ENCODE results near the gene RHNO1. TPM values are rescaled to one million over a fixed set of nuclear protein-coding genes. Genes with fewer than 3 reads are reported as not detected.

Gene RHNO1
- total and polyA plus RNA-seq, 4 experiments from 2014 or later: 31.2 to 107 (median 47.1) TPM

DNA sequence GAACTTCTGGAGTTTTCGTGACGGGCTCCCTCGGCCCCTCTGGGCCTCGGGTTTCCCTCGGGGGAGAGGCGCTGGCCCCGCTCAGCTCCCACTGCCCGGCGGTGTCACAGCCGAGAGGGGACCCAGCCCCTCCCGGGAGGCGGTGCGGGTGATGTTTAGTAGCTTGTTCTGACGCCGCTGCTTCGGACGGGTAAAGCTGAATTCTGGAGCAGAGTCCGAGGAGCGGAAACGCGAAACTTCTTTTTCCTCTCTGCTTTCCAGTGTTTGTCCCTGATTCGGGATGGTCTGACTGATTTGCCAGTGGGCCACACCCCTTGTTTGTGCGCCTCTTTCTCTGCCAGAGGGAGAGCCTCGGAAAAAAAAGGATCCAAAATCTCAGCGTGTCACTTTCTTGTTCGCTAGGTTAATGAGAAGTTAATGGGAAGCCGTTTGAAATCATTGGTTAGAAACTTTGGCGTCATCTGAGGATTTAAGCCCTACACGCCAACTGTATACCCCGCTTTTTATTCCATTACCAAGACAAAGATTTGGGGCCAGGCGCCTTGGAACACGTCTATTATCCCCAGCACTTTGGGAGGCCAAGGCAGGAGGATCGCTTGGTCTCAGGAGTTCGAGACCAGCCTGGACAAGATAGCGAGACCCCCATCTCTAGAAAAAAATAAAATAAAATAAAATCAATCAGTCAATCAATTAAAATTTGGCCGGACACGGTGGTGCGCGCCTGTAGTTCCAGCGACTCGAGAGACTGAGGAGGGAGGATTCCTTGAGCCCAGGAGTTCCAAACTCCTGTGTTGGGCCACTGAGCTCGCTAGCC lies 14.4 kb downstream of the RHNO1 start:
- H3K36me3 Mint-ChIP-seq: peaks cover 0 to 15% of the 10 kb centered on the region in 2 donors
- Histone ChIP-seq H3K9me3 (ENCODE audit: control insufficient read depth in 1 of 2, low read length in 2 of 2) (no peaks in the 10 kb centered on the region), H3K36me3 (ENCODE audit: insufficient read depth, low read length) (no peaks in the 10 kb centered on the region), H3K4me1 (ENCODE audit: insufficient read depth, low read length) (peaks cover 17% of the 10 kb centered on the region), H3K4me3 (ENCODE audit: low read length in 2 of 2) (peak overlapping the region; percentile 21 to 92), H3K27ac (ENCODE audit: low read depth, low read length) (peak overlapping the region; percentile 83), H3K27me3 (ENCODE audit: insufficient read depth, low read length) (no peaks in the 10 kb centered on the region)
- H3K4me3 Mint-ChIP-seq: peak overlapping the region; percentile 90 to 99 (median 96)
- peak overlapping the region; percentile 67 to 98 (median 91) for H3K27ac Mint-ChIP-seq
- H3K27me3 Mint-ChIP-seq: peaks cover 0 to 2% of the 10 kb centered on the region in 2 donors
- DNase-seq: no peak
- H3K4me1 Mint-ChIP-seq: peaks cover 17 to 37% (median 25%) of the 10 kb centered on the region in 4 donors
- ChIA-PET POLR2A (ENCODE audit: partially characterized antibody) (interaction anchor here (0.8 to 2.6 kb wide), 4 partner anchors 9 to 14 kb away, joined by 3 to 52 read pairs (median 4); partner anchors contain the start of genes FOXM1 and RHNO1), CTCF (ENCODE audit: partially characterized antibody) (no interaction called here)
- H3K9me3 Mint-ChIP-seq: peaks cover 0 to 4% (median 0%) of the 10 kb centered on the region in 8 donors
- intact Hi-C loops (cut with micrococcal nuclease): loop anchor here (5.0 kb wide), 1 partner anchor 199 kb away; no protein-coding TSS in a partner anchor

DNA sequence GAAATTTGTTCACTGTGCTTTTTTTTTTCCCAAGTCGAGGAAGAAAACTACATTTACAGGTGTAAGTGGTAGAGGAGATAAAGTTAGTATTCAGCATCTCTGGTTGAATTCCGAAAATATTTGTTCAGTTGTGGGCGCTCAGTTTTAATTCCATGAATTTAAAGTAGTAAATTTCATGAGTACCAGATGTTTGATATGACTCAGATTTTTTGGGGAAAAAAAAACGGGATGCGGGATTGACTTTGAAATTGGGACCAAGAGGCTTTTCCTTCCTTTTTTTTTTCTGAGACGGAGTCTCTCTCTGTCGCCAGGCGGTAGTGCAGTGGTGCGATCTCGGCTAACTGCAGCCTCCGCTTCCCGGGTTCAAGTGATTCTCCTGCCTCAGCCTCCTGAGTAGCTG lies 15.2 kb downstream of the RHNO1 start:
- peaks cover 17 to 37% (median 25%) of the 10 kb centered on the region in 4 donors for H3K4me1 Mint-ChIP-seq
- no peak overlapping the region for H3K27ac ChIP-seq (ENCODE audit: low read depth, low read length)
- no peak overlapping the region for H3K4me3 ChIP-seq (ENCODE audit: low read length in 2 of 2)
- peak overlapping the region in 2 of 7 donors; percentile 16 to 35 for H3K27ac Mint-ChIP-seq
- H3K9me3 ChIP-seq (ENCODE audit: control insufficient read depth in 1 of 2, low read length in 2 of 2): no peaks in the 10 kb centered on the region
- no peak for DNase-seq
- no peaks in the 10 kb centered on the region for H3K36me3 ChIP-seq (ENCODE audit: insufficient read depth, low read length)
- ChIA-PET CTCF (ENCODE audit: partially characterized antibody) (no interaction called here), POLR2A (ENCODE audit: partially characterized antibody) (interaction anchor here (0.8 kb wide), 1 partner anchor 15 kb away, joined by 3 read pairs; the partner anchor contains the start of genes FOXM1 and RHNO1)
- H3K4me3 Mint-ChIP-seq: peak overlapping the region in 7 of 8 donors; percentile 30 to 99 (median 96)
- peaks cover 0 to 15% of the 10 kb centered on the region in 2 donors for H3K36me3 Mint-ChIP-seq
- H3K9me3 Mint-ChIP-seq: peaks cover 0 to 4% (median 0%) of the 10 kb centered on the region in 8 donors
- peaks cover 0 to 2% of the 10 kb centered on the region in 2 donors for H3K27me3 Mint-ChIP-seq
- H3K4me1 ChIP-seq (ENCODE audit: insufficient read depth, low read length): peaks cover 17% of the 10 kb centered on the region
- intact Hi-C loops (cut with micrococcal nuclease): loop anchor here (5.0 kb wide), 1 partner anchor 200 kb away; no protein-coding TSS in a partner anchor
- H3K27me3 ChIP-seq (ENCODE audit: insufficient read depth, low read length): no peaks in the 10 kb centered on the region

DNA sequence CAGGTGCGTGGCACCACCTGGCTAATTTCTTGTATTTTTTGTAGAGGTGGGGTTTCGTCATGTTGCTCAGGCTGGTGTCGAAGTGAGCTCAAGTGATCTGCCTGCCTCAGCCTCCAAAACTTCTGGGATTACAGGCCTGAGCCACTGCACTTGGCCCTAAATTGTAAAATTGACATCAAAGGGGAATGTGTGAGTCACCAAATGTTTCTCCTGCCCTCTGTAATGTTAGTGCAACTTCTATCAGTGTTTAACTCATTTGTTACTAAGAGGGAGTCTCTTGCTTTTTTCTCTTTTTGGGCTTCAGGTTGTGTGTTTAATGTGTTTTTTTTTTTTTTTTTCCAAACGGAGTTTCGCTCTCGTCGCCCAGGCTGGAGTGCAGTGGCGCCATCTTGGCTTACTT lies 16.0 kb downstream of the RHNO1 start:
- intact Hi-C loops (cut with micrococcal nuclease): loop anchor here (5.0 kb wide), 1 partner anchor 201 kb away; no protein-coding TSS in a partner anchor
- peaks cover 0 to 12% of the 10 kb centered on the region in 2 donors for H3K36me3 Mint-ChIP-seq
- H3K27me3 Mint-ChIP-seq: peaks cover 0 to 2% of the 10 kb centered on the region in 2 donors
- peaks cover 17% of the 10 kb centered on the region for H3K4me1 ChIP-seq (ENCODE audit: insufficient read depth, low read length)
- POLR2A ChIA-PET (ENCODE audit: partially characterized antibody): no interaction called here
- peaks cover 0 to 4% (median 0%) of the 10 kb centered on the region in 8 donors for H3K9me3 Mint-ChIP-seq
- H3K27ac Mint-ChIP-seq: peak overlapping the region in 1 of 7 donors; percentile 52
- H3K27ac ChIP-seq (ENCODE audit: low read depth, low read length): no peak overlapping the region
- no peaks in the 10 kb centered on the region for H3K9me3 ChIP-seq (ENCODE audit: control insufficient read depth in 1 of 2, low read length in 2 of 2)
- no peaks in the 10 kb centered on the region for H3K27me3 ChIP-seq (ENCODE audit: insufficient read depth, low read length)
- no peak for DNase-seq
- peak overlapping the region in 6 of 8 donors; percentile 24 to 71 (median 56) for H3K4me3 Mint-ChIP-seq
- CTCF ChIA-PET (ENCODE audit: partially characterized antibody): interaction anchor here (0.6 kb wide), 1 partner anchor 21 kb away, joined by 4 read pairs; no protein-coding TSS in a partner anchor
- H3K4me3 ChIP-seq (ENCODE audit: low read length in 2 of 2): no peak overlapping the region
- H3K36me3 ChIP-seq (ENCODE audit: insufficient read depth, low read length): no peaks in the 10 kb centered on the region
- peaks cover 17 to 37% (median 25%) of the 10 kb centered on the region in 4 donors for H3K4me1 Mint-ChIP-seq

DNA sequence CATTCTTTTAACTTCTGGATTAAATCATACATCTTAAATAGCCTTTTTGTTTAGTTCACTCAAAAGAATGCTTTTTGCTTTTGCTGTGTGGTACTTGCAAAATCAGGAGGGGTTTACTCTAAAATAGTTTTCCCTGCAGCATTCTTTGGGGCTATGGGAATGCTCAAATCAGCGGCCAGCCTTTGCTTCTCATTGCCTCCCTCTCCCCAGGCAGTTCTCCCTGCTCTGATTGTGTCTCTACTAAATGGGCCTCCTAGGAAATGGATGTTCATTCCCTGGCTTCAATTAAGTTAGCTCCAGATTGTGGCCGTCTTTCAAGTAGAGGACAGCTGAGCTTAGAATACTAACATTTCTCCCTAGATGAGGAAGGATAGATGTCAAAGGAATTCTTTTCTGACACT lies 18.0 kb downstream of the RHNO1 start:
- Mint-ChIP-seq H3K27me3 (peaks cover 0 to 2% of the 10 kb centered on the region in 2 donors), H3K4me1 (peaks cover 12 to 25% (median 14%) of the 10 kb centered on the region in 4 donors), H3K4me3 (no peak overlapping the region), H3K9me3 (peaks cover 0 to 4% (median 0%) of the 10 kb centered on the region in 8 donors), H3K27ac (peak overlapping the region in 1 of 7 donors; percentile 32), H3K36me3 (peaks cover 0 to 5% of the 10 kb centered on the region in 2 donors)
- Histone ChIP-seq H3K27me3 (ENCODE audit: insufficient read depth, low read length) (no peaks in the 10 kb centered on the region), H3K4me3 (ENCODE audit: low read length in 2 of 2) (no peak overlapping the region), H3K36me3 (ENCODE audit: insufficient read depth, low read length) (no peaks in the 10 kb centered on the region), H3K4me1 (ENCODE audit: insufficient read depth, low read length) (peaks cover 10% of the 10 kb centered on the region), H3K9me3 (ENCODE audit: control insufficient read depth in 1 of 2, low read length in 2 of 2) (no peaks in the 10 kb centered on the region), H3K27ac (ENCODE audit: low read depth, low read length) (no peak overlapping the region)
- ChIA-PET POLR2A (ENCODE audit: partially characterized antibody) (no interaction called here), CTCF (ENCODE audit: partially characterized antibody) (interaction anchor here (3.0 kb wide), 1 partner anchor 10 kb away, joined by 14 read pairs; no protein-coding TSS in a partner anchor)
- no peak for DNase-seq
- intact Hi-C loops (cut with micrococcal nuclease): no loop called here

DNA sequence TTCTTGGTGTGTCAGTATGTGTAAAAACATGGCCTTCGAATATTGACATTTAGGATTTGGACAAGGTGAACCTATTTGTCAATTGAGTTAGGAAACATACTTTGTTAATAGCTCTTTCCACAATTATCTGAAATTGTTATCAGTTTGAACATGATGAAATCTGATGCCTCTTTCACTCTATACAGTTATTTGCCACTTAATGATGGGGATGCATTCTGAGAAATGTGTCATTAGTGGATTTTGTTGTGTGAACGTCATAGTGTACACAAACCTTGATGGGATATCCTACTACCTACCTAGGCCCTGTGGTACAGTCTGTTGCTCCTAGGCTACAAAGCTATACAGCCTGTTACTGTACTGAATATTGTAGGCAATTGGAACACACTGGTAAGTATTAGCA lies 18.5 kb downstream of the RHNO1 start:
- peaks cover 0 to 2% of the 10 kb centered on the region in 2 donors for H3K27me3 Mint-ChIP-seq
- H3K27ac Mint-ChIP-seq: peak overlapping the region in 1 of 7 donors; percentile 32
- intact Hi-C loops (cut with micrococcal nuclease): no loop called here
- no peaks in the 10 kb centered on the region for H3K36me3 ChIP-seq (ENCODE audit: insufficient read depth, low read length)
- no peaks in the 10 kb centered on the region for H3K9me3 ChIP-seq (ENCODE audit: control insufficient read depth in 1 of 2, low read length in 2 of 2)
- no peaks in the 10 kb centered on the region for H3K27me3 ChIP-seq (ENCODE audit: insufficient read depth, low read length)
- CTCF ChIA-PET (ENCODE audit: partially characterized antibody): interaction anchor here (3.0 kb wide), 1 partner anchor 10 kb away, joined by 14 read pairs; no protein-coding TSS in a partner anchor
- peaks cover 0 to 3% of the 10 kb centered on the region in 2 donors for H3K36me3 Mint-ChIP-seq
- no peak overlapping the region for H3K4me3 ChIP-seq (ENCODE audit: low read length in 2 of 2)
- H3K4me1 Mint-ChIP-seq: peaks cover 10 to 20% (median 13%) of the 10 kb centered on the region in 4 donors
- POLR2A ChIA-PET (ENCODE audit: partially characterized antibody): no interaction called here
- DNase-seq: no peak
- no peak overlapping the region for H3K4me3 Mint-ChIP-seq
- H3K9me3 Mint-ChIP-seq: peaks cover 0 to 3% (median 0%) of the 10 kb centered on the region in 8 donors
- H3K27ac ChIP-seq (ENCODE audit: low read depth, low read length): no peak overlapping the region
- peaks cover 7% of the 10 kb centered on the region for H3K4me1 ChIP-seq (ENCODE audit: insufficient read depth, low read length)

DNA sequence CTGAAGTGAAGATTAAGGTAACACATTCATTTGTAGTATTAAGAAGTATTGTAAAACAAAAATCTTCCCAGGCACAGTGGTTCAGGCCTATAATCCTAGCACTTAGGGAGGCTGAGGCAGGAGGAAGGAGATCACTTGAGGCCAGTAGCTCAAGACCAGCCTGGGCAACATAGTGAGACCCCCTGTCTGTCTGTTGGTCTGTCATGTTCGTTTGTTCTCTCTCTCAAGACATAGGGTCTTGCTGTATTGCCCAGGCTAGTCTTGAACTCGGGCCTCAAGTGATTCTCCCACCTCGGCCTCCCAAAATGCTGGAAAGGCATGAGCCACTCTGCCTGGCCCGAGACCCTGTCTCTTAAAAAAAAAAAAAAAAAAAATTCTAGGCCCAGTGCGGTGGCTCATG lies 20.4 kb downstream of the RHNO1 start:
- H3K27ac Mint-ChIP-seq: no peak overlapping the region
- intact Hi-C loops (cut with micrococcal nuclease): no loop called here
- H3K9me3 ChIP-seq (ENCODE audit: control insufficient read depth in 1 of 2, low read length in 2 of 2): no peaks in the 10 kb centered on the region
- POLR2A ChIA-PET (ENCODE audit: partially characterized antibody): no interaction called here
- peaks cover 0 to 8% (median 4%) of the 10 kb centered on the region in 4 donors for H3K4me1 Mint-ChIP-seq
- CTCF ChIA-PET (ENCODE audit: partially characterized antibody): no interaction called here
- H3K36me3 ChIP-seq (ENCODE audit: insufficient read depth, low read length): no peaks in the 10 kb centered on the region
- H3K27me3 Mint-ChIP-seq: no peaks in the 10 kb centered on the region
- H3K36me3 Mint-ChIP-seq: no peaks in the 10 kb centered on the region
- H3K9me3 Mint-ChIP-seq: no peaks in the 10 kb centered on the region
- no peak for DNase-seq
- H3K27ac ChIP-seq (ENCODE audit: low read depth, low read length): no peak overlapping the region
- H3K4me1 ChIP-seq (ENCODE audit: insufficient read depth, low read length): no peaks in the 10 kb centered on the region
- H3K27me3 ChIP-seq (ENCODE audit: insufficient read depth, low read length): no peaks in the 10 kb centered on the region
- no peak overlapping the region for H3K4me3 ChIP-seq (ENCODE audit: low read length in 2 of 2)
- no peak overlapping the region for H3K4me3 Mint-ChIP-seq

DNA sequence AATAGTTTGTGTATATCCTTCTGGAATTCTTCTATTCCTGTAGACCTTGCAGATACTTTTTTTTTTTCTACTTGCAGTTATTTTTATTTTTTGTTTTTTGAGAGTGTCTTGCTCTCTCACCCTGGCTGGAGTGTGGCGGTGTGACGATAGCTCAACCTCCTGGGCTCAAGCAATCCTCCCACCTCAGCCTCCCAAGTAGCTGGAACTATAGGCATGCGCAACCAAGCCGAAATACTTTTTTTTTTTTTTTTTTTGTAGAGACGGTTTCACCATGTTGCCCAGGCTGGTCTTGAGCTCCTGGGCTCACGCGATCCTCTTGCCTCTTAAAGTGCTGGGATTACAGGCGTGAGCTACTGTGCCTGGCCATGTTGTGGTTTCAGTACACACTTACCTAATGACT lies 23.6 kb downstream of the RHNO1 start:
- H3K27ac Mint-ChIP-seq: no peak overlapping the region
- POLR2A ChIA-PET (ENCODE audit: partially characterized antibody): interaction anchor here (1.0 kb wide), 1 partner anchor 24 kb away, joined by 4 read pairs; the partner anchor contains the start of genes FOXM1 and RHNO1

More for the DNA sequence above, 23.6 kb downstream of the RHNO1 start:
- CTCF ChIA-PET (ENCODE audit: partially characterized antibody): interaction anchor here (1.1 kb wide), 1 partner anchor 22 kb away, joined by 4 read pairs; no protein-coding TSS in a partner anchor
- H3K27me3 Mint-ChIP-seq: no peaks in the 10 kb centered on the region
- no peak for DNase-seq
- no peaks in the 10 kb centered on the region for H3K27me3 ChIP-seq (ENCODE audit: insufficient read depth, low read length)
- peaks cover 0 to 4% (median 0%) of the 10 kb centered on the region in 4 donors for H3K4me1 Mint-ChIP-seq
- H3K4me3 Mint-ChIP-seq: no peak overlapping the region
- H3K36me3 ChIP-seq (ENCODE audit: insufficient read depth, low read length): no peaks in the 10 kb centered on the region
- H3K9me3 ChIP-seq (ENCODE audit: control insufficient read depth in 1 of 2, low read length in 2 of 2): no peaks in the 10 kb centered on the region
- H3K4me1 ChIP-seq (ENCODE audit: insufficient read depth, low read length): no peaks in the 10 kb centered on the region
- H3K9me3 Mint-ChIP-seq: no peaks in the 10 kb centered on the region
- no peaks in the 10 kb centered on the region for H3K36me3 Mint-ChIP-seq
- H3K4me3 ChIP-seq (ENCODE audit: low read length in 2 of 2): no peak overlapping the region
- no peak overlapping the region for H3K27ac ChIP-seq (ENCODE audit: low read depth, low read length)
- intact Hi-C loops (cut with micrococcal nuclease): no loop called here
